ENCODE results near the gene CASP10. TPM values are rescaled to one million over a fixed set of nuclear protein-coding genes. Genes with fewer than 3 reads are reported as not detected.

The CASP10 gene, protein sequence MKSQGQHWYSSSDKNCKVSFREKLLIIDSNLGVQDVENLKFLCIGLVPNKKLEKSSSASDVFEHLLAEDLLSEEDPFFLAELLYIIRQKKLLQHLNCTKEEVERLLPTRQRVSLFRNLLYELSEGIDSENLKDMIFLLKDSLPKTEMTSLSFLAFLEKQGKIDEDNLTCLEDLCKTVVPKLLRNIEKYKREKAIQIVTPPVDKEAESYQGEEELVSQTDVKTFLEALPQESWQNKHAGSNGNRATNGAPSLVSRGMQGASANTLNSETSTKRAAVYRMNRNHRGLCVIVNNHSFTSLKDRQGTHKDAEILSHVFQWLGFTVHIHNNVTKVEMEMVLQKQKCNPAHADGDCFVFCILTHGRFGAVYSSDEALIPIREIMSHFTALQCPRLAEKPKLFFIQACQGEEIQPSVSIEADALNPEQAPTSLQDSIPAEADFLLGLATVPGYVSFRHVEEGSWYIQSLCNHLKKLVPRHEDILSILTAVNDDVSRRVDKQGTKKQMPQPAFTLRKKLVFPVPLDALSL
- total RNA-seq (2021; fragmentation: NEBNext Ultra II Directional; extraction: Animal tissue kit (Norgen Biotek cat#: 25700)), result 4.0 and 4.2 TPM in 2 replicates
- polyA plus RNA-seq (2011; rRNA removed), result 2.0 and 2.3 TPM in 2 replicates
- 2.8 TPM for polyA plus RNA-seq (2011; cell fraction: cytosol; rRNA removed)
- 2.9 TPM for polyA plus RNA-seq (2011; cell fraction: nucleus; rRNA removed)
- 2.7 to 3.2 TPM (median 3.0 TPM) in 4 replicates for polyA plus RNA-seq (2012, experiment 1 of 2)
- 1.2 TPM for polyA plus RNA-seq (2012, experiment 2 of 2)
- polyA plus RNA-seq (2013, experiment 1 of 2), result 2.4 TPM
- 1.4 TPM for polyA plus RNA-seq (2013, experiment 2 of 2)
- polyA minus RNA-seq (2011; rRNA and poly(A)+ RNA removed), result 7.1 and 7.9 TPM in 2 replicates
- polyA minus RNA-seq (2011; cell fraction: cytosol; rRNA and poly(A)+ RNA removed), result 3.2 TPM
- polyA minus RNA-seq (2011; cell fraction: nucleus; rRNA and poly(A)+ RNA removed), result 8.9 TPM
- long read RNA-seq, experiment 1, partial matches to known transcripts, result 0 of 2 reads
- long read RNA-seq, experiment 1, other reads (novel, unspliced or antisense), result 1 of 2 reads
- long read RNA-seq, experiment 2, partial matches to known transcripts, result 0 of 1 reads
- long read RNA-seq, experiment 2, other reads (novel, unspliced or antisense), result 1 of 1 reads

DNA sequence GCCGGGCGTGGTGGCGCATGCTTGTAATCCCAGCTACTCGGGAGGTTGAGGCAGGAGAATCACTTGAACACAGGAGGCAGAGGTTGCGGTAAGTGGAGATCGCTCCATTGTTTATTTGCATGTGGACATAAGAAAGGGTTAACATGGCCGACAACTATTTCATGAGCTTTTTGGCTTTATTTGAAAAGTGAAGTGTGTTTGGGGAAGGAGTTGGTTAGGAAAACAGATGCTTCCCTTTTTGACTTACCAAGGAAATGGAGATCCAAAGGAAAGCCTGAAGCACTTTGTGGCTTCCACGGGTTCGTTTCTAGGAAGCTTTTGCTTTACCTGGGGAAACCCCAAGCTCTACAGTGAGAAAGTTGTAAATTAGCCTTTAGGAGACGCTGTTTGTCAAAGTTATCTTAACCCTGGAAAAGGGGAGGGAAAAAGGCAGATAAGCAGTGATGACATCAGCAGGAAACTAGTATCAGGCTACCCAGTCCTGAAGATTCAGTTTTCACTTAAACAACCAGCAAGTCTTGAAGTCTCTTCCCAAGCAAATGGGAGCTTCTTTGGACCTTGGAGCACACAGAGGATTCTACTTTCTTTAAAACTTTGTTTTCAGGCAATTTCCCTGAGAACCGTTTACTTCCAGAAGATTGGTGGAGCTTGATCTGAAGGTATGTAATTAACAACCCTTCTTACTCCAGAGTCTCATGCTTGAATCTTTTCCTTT, at the start of gene CASP10:
TSS of gene CASP10 (plus strand) at position 492 of the 715 bp plus-strand sequence. CDS start 2,637 bp downstream, outside the sequence.
- peak within 1 kb of the TSS in 3 of 4 experiments; percentile 5 to 47 (median 17); a peak in 4 of 8 replicates for H3K4me3 ChIP-seq (ENCODE audit: extremely low read depth in 1 of 4, insufficient read depth in 2 of 4, low read depth in 3 of 4, low read length in 4 of 4)
- H3K23me2 ChIP-seq (ENCODE audit: low read depth, low read length), result no peaks in the 10 kb centered on the region
- no peaks in the 10 kb centered on the region for H3K79me2 ChIP-seq (ENCODE audit: control insufficient read depth in 1 of 2, insufficient read depth in 2 of 2, low read length in 2 of 2)
- no peak within 1 kb of the TSS for H3K14ac ChIP-seq (ENCODE audit: insufficient read length)
- no peak within 1 kb of the TSS for H2AK5ac ChIP-seq (ENCODE audit: low read depth, low read length)
- H3K27ac ChIP-seq (ENCODE audit: low read depth, low read length), result peak within 1 kb of the TSS; percentile 46; the same call in 1 of the 2 replicates
- no peak within 1 kb of the TSS for H4K91ac ChIP-seq (replicated peaks; ENCODE audit: insufficient read length, low read length)
- no peak for FAIRE-seq
- no peaks in the 10 kb centered on the region for H3K79me1 ChIP-seq (ENCODE audit: low read depth, low read length)
- H3K4me1 ChIP-seq (replicated peaks in 1 of 4; ENCODE audit: control insufficient read depth in 3 of 4, insufficient read depth in 4 of 4, low read length in 3 of 4), result no peaks in the 10 kb centered on the region
- H2BK120ac ChIP-seq (replicated peaks; ENCODE audit: low read depth, low read length), result no peak within 1 kb of the TSS
- POLR2A ChIA-PET (ENCODE audit: partially characterized antibody), result interaction anchor here (0.6 to 1.3 kb wide), 4 partner anchors 14 to 219 kb away, joined by 3 to 8 read pairs (median 4); partner anchors contain the start of gene ORC2
- no peaks in the 10 kb centered on the region for H3K36me3 ChIP-seq (ENCODE audit: control insufficient read depth in 2 of 4, insufficient read depth in 4 of 4, low read length in 3 of 4)
- H3K23ac ChIP-seq (ENCODE audit: insufficient read length), result no peak within 1 kb of the TSS
- no peak within 1 kb of the TSS for H2BK20ac ChIP-seq (ENCODE audit: low read length)
- CTCF ChIA-PET (ENCODE audit: partially characterized antibody), result interaction anchor here (0.5 to 3.9 kb wide), 26 partner anchors 13 to 465 kb away, joined by 3 to 42 read pairs (median 4); no protein-coding TSS in a partner anchor
- H2AFZ ChIP-seq (ENCODE audit: low read length), result peak within 1 kb of the TSS; percentile 68
- H3K9ac ChIP-seq (replicated peaks in 1 of 4; ENCODE audit: extremely low read depth in 1 of 4, low read depth in 3 of 4, low read length in 3 of 4), result no peak within 1 kb of the TSS
- no peaks in the 10 kb centered on the region for H3K27me3 ChIP-seq (replicated peaks in 1 of 4; ENCODE audit: control insufficient read depth in 3 of 4, extremely low read depth in 1 of 4, insufficient read depth in 3 of 4, low read length in 3 of 4)
- H3K9me3 ChIP-seq (ENCODE audit: insufficient read depth in 2 of 2, low read depth in 1 of 2, low read length in 1 of 2), result peaks cover 12 to 16% of the 10 kb centered on the region in 2 experiments
- no peak within 1 kb of the TSS for H2BK5ac ChIP-seq (ENCODE audit: low read depth, low read length)
- H2BK12ac ChIP-seq (ENCODE audit: low read depth, low read length), result peak within 1 kb of the TSS; percentile 35; the same call in 1 of the 2 replicates
- H4K20me1 ChIP-seq (replicated peaks in 1 of 2; ENCODE audit: control insufficient read depth in 1 of 2, insufficient read depth in 2 of 2, low read length in 2 of 2), result no peaks in the 10 kb centered on the region
- peak within 1 kb of the TSS; percentile 19 to 51; a peak in 3 of 4 replicates for H3K4me2 ChIP-seq (ENCODE audit: insufficient read depth in 1 of 2, low read depth in 2 of 2, low read length in 2 of 2)
- no peak for DNase-seq (ENCODE audit: low read depth in 1 of 2, low spot score in 2 of 2)
- WGBS, 2 experiments (ENCODE audit: extremely low coverage in 1 of 2, insufficient coverage in 1 of 2, insufficient read length in 1 of 2, insufficient replicate concordance in 2 of 2, low coverage in 1 of 2, low lambda C conversion rate in 2 of 2, missing lambda C conversion rate in 1 of 2), result 83% methylated on average over 11 of the region's 11 CpGs; no CpG with 5 or more reads in 1 of the 2 experiments
- H4K8ac ChIP-seq (ENCODE audit: extremely low read depth, insufficient read depth, low read length), result no peak within 1 kb of the TSS
- H3K56ac ChIP-seq (replicated peaks; ENCODE audit: insufficient read length, low read depth, low read length), result no peak within 1 kb of the TSS
- H4K5ac ChIP-seq (ENCODE audit: insufficient read length, low read depth, low read length), result no peak within 1 kb of the TSS
- no peak within 1 kb of the TSS for H2BK15ac ChIP-seq (ENCODE audit: low read length)
- no peak within 1 kb of the TSS for H3K4ac ChIP-seq (replicated peaks; ENCODE audit: insufficient read length, low read depth, low read length)
- 0 out of 2 replicates have a peak within 1 kb of the TSS, but pooled peaks have one; percentile 14 for H3K18ac ChIP-seq (ENCODE audit: extremely low read depth, low read length)
- no peak for TF ChIP-seq RFX5 (IDR thresholded peaks at IDR 0.05; ENCODE audit: borderline replicate concordance, low read depth, low read length)
- TF ChIP-seq CEBPB (IDR thresholded peaks at IDR 0.05; ENCODE audit: low read depth, low read length), result no peak
- TF ChIP-seq GABPA (IDR thresholded peaks at IDR 0.05; ENCODE audit: borderline replicate concordance, insufficient read depth, low read length), result no peak
- TF ChIP-seq SP4 (IDR thresholded peaks at IDR 0.05; ENCODE audit: low read length), result no peak

Data from H1 (cell line).